NCI-H2029 (cell line): Measurements from ENCODE around the gene RUNX1.
A peak's percentile ranks its signal among the peaks of the same experiment; 100 is the strongest.

ENCODE experiments used
- DNase-seq: peaks from one replicate; lab custom pipeline; 2025; lab: John Stamatoyannopoulos, UW

The RUNX1 gene

GRCh38 chr21:35048706-35049617, at the start of gene RUNX1:
Gene RUNX1 (minus strand): TSS chr21:35049302.
- no peak for DNase-seq

DNA sequence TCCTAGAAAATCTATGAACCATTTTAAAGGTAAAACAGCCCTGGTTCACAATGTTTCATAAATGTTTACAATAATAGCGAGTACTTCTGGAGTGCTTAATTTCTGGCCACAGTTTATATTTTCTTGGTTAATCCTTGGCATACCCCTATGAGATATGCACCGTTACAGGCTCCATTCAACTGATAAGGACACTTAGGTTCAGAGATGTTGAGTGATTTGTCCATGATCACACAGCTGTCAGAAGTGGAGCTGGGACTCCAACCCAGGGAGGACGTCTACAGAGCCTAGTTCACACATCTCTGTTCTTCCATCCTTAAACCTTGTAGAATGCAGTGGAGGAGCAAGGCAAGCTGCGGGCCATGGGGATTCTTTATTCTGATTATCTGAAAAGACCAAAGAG, 48.4 kb upstream of the RUNX1 start:
- no peak for DNase-seq

GRCh38 chr21:35096959-35097358, 47.9 kb upstream of the RUNX1 start:
- no peak for DNase-seq

GRCh38 chr21:35095859-35096291, 46.8 kb upstream of the RUNX1 start:
- DNase-seq, result no peak

DNA sequence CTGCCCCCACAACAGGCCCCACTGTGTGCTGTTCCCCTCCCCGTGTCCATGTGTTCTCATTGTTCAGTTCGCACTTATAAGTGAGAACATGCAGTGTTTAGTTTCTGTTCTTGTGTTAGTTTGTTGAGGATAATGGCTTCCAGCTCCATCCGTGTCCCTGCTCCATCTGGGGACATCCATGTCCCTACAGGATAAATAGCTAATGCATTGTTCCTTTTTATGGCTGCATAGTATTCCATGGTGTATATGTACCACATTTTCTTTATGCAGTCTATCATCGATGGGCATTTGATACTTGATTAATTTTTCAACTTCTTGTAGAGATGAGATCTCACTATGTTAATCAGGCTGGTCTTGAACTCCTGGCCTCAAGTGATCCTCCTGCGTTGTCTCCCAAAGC, 44.4 kb upstream of the RUNX1 start:
- no peak for DNase-seq

- DNase-seq, result no peak
Measured at GRCh38 chr21:35091496-35091895, 42.4 kb upstream of the RUNX1 start.

- no peak for DNase-seq
Measured at GRCh38 chr21:35090403-35090802, 41.3 kb upstream of the RUNX1 start.

DNA sequence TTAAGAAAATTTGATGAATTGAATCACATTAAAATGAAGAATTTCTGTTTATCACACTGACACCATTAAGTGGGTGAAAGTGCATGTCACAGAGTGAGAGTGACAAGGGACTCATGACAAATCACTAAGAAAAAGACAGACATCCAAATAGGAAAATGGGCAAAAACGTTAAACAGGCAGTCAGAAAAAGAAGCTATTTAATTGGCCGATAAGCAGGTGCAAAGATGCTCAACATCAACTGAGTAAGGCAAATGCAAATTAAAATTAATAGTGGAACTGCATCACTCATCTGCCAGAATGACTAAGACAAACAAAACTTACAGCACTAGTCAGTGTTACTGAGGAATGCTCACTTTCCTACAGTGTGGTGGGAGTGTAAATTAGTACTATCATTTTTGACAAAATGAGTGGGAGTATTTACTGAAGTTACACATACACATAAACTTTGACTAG, 39.2 kb upstream of the RUNX1 start:
- no peak for DNase-seq

- DNase-seq, result no peak
Measured at GRCh38 chr21:35086357-35086756, 37.3 kb upstream of the RUNX1 start.

DNA sequence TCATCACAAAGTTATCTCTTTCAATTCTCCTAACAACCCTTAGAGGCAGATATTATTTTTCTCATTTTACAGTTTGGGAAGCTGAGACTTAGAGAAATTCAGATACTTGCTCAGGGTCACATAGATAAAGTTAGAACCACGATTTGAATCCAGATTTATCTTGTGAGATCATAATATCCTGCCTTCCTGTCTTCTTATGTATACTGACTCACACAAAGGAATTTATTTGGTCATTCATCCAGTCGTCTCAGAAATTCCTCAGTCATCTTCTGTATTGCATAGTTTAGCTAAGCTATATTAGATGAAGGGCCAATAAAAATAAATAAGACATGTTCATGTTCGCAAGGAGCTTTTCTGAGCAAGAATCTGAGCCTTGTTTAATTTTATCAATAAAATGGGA, 35.8 kb upstream of the RUNX1 start:
- no peak for DNase-seq

DNA sequence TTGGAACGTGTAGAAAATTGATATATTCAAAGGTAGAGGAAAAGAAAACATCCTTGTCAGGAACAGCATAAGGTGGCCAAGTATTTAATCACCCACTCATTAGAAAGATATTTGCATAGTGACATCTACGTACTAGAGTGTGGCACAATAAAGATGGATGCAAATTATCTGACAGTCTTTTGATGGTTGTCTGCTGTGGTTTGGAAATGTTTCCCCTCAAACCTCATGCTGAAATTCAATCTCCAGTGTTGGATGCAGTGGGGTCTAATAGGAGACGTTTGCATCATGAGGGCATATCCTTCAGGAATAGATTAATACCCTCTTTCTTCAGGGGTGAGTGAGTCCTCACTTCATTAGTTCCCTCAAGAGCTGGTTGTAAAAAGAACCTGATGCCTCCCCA, 34.1 kb upstream of the RUNX1 start:
- no peak for DNase-seq

- DNase-seq, result no peak
Measured at GRCh38 chr21:35081861-35082260, 32.8 kb upstream of the RUNX1 start.

GRCh38 chr21:35079181-35079580, 30.1 kb upstream of the RUNX1 start:
- no peak for DNase-seq

- no peak for DNase-seq
Measured at GRCh38 chr21:35077975-35078374, 28.9 kb upstream of the RUNX1 start.

- no peak for DNase-seq
Measured at GRCh38 chr21:35077466-35077865, 28.4 kb upstream of the RUNX1 start.

- DNase-seq, result peak; percentile 16
Measured at GRCh38 chr21:35075546-35075945, 26.4 kb upstream of the RUNX1 start.

DNA sequence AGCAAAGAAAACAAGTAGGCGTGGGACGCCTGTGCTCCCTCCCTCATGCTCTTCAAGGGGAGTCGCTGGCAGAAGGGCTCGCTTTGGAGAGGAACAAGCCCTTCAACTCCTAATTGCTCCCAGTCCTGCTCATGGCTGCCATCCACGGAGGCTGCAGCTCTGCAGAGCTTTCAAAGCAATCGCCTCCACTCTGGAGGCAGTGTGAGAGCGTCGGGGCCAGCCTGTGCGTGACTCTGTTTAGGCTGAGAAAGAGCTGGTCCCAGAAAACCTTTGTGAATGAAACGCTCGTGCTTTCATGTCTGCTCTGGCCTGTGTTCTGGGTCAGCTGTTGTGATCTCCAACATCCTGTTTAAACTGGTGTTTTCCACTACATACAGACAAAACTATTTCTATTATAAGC, 23.9 kb upstream of the RUNX1 start:
- no peak for DNase-seq

- DNase-seq, result no peak
Measured at GRCh38 chr21:35072557-35072956, 23.5 kb upstream of the RUNX1 start.

- DNase-seq, result no peak
Measured at GRCh38 chr21:35071347-35071746, 22.2 kb upstream of the RUNX1 start.

GRCh38 chr21:35070436-35070835, 21.3 kb upstream of the RUNX1 start:
- DNase-seq, result no peak

- no peak for DNase-seq
Measured at GRCh38 chr21:35066824-35067223, 17.7 kb upstream of the RUNX1 start.

GRCh38 chr21:35063428-35064172, 14.5 kb upstream of the RUNX1 start:
- no peak for DNase-seq

DNA sequence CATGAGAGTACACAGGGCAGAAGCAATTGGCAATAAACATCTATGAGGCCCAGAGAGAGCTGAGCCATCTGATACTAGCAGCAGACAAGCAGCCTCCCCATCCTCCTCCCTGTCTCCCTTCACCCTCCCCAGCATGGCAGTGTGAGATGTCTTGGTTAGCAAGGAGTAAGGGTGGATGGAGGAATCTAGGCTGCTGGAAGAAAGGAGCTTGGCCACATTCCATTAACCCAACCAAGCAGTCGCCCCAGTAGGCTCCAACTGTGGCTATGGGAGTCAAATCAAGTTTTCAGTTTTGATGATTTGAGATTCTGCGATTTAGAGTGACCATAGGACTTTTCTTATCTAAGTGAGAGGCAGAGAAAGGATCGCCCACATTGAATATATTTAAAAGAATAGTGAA, 12.9 kb upstream of the RUNX1 start:
- no peak for DNase-seq
